HepG2 (cell line): ENCODE data around the gene AGPAT3. TPM values are rescaled to one million over a fixed set of nuclear protein-coding genes. Genes with fewer than 3 reads are reported as not detected.

Experiments
- ATAC-seq: fragments of 200-7000 bp; cut with Tn5 transposase; 3 replicates; pipeline ENCODE4 v1.9.1; 2020; ENCODE audit warnings: mild to moderate bottlenecking, moderate library complexity
- BruUV-seq: library from RNA; stranded (reverse); fragments of 400-500 nt; replicated peaks from 2 replicates; lab custom pipeline; 2021; lab: Mats Ljungman, UMichigan
- CTCF ChIA-PET: fragments of 300-600 bp; formaldehyde crosslinking; extraction: SDS; loops from one replicate; lab custom pipeline; 2021; ENCODE audit warnings: low total read pairs, inconsistent platforms, low intra/inter-chr PET ratio; lab: Yijun Ruan, JAX
- POLR2A ChIA-PET: fragments of 350-600 bp; sonication (Branson Sonifier 250); formaldehyde crosslinking; loops from one replicate; lab custom pipeline; 2020; ENCODE audit warnings: antibody characterized with exemption, inconsistent platforms; lab: Yijun Ruan, JAX
- DNase-seq: peaks from one replicate; pipeline ENCODE4 v3.0.0-alpha.2; 2015; ENCODE audit warnings: low spot score
- FAIRE-seq: peaks from 3 replicates; lab custom pipeline; 2011; peaks lifted over from hg19 to GRCh38; lab: Jason Lieb, UNC
- H2AFZ ChIP-seq: one replicate; pipeline ENCODE4 v1.6.1; 2011; ENCODE audit warnings: low read length, inconsistent platforms
- H3K27ac ChIP-seq: fragments of 300-600 bp; 3 replicates; pipeline ENCODE4 v1.8.0; 2011; ENCODE audit warnings: mixed run types, mild to moderate bottlenecking, mixed read lengths, low read length, inconsistent platforms; ENCODE audit not compliant: insufficient read depth; ENCODE audit errors: extremely low read length
- H3K27me3 ChIP-seq, 2 experiments: fragments of 200-600 bp in 1 of 2; 2 replicates in 1 of 2; 3 replicates in 1 of 2; pipeline versions ENCODE4 v1.6.0 to v1.8.0; 2011; ENCODE audit warnings: low read length in 2 of 2, mild to moderate bottlenecking in 2 of 2, moderate library complexity in 2 of 2, inconsistent platforms in 1 of 2; ENCODE audit not compliant: insufficient read depth in 2 of 2, control insufficient read depth in 1 of 2
- H3K36me3 ChIP-seq, 2 experiments: fragments of 200-600 bp in 1 of 2; replicated peaks in 1 of 2; 2 replicates in 1 of 2; 3 replicates in 1 of 2; pipeline versions ENCODE4 v1.5.1 to v1.8.0; 2011; ENCODE audit warnings: low read length in 2 of 2, inconsistent platforms in 1 of 2; ENCODE audit not compliant: insufficient read depth in 2 of 2, control insufficient read depth in 1 of 2
- H3K4me1 ChIP-seq: 2 replicates; pipeline ENCODE4 v1.5.1; 2012; ENCODE audit warnings: low read length, inconsistent platforms; ENCODE audit not compliant: insufficient read depth
- H3K4me2 ChIP-seq: 2 replicates; pipeline ENCODE4 v1.6.0; 2011; ENCODE audit warnings: low read depth, low read length, inconsistent platforms
- H3K4me3 ChIP-seq, 3 experiments: fragments of 200-600 bp in 1 of 3; sonication (generic), shearing (Covaris generic) in 1 of 3; replicated peaks in 1 of 3; 2 replicates each; pipeline ENCODE4 v1.5.1; 2011 to 2016; ENCODE audit warnings: low read length in 3 of 3, inconsistent platforms in 2 of 3, low read depth in 2 of 3, mild to moderate bottlenecking in 2 of 3, control low read depth in 1 of 3, mixed read lengths in 1 of 3; ENCODE audit not compliant: insufficient read depth in 1 of 3
- H3K79me2 ChIP-seq: one replicate; pipeline ENCODE4 v1.6.1; 2011; ENCODE audit warnings: low read length, inconsistent platforms; ENCODE audit not compliant: insufficient read depth
- H3K9ac ChIP-seq: 2 replicates; pipeline ENCODE4 v1.6.0; 2011; ENCODE audit warnings: mild to moderate bottlenecking, low read depth, low read length, inconsistent platforms; ENCODE audit not compliant: insufficient read depth
- H3K9me3 ChIP-seq: 2 replicates; pipeline ENCODE4 v1.5.1; 2012; ENCODE audit warnings: mild to moderate bottlenecking, low read length
- H4K20me1 ChIP-seq: 2 replicates; pipeline ENCODE4 v1.6.0; 2011; ENCODE audit warnings: inconsistent platforms, mild to moderate bottlenecking, low read length, moderate library complexity; ENCODE audit not compliant: insufficient read depth
- SP2 ChIP-seq: sonication (generic); formaldehyde crosslinking; IDR thresholded peaks from 2 replicates; pipeline ENCODE4 v1.5.1; 2020; ENCODE audit warnings: mild to moderate bottlenecking, missing genetic modification reagents
- ZBTB7A ChIP-seq: sonication (generic); formaldehyde crosslinking; IDR thresholded peaks from 2 replicates; pipeline ENCODE4 v1.8.0; 2022; ENCODE audit warnings: mild to moderate bottlenecking, missing genetic modification reagents
- ZSCAN21 ChIP-seq: sonication (generic); formaldehyde crosslinking; IDR thresholded peaks from 2 replicates; pipeline ENCODE4 v1.8.0; 2022; ENCODE audit warnings: mild to moderate bottlenecking, missing genetic modification reagents, moderate library complexity, borderline replicate concordance
- WGBS: methylation state at CpG from one replicate; pipeline ENCODE4 v1.1.6; 2017; ENCODE audit warnings: low lambda C conversion rate; 5-methylcytosine and 5-hydroxymethylcytosine counted together
- in situ Hi-C: cut with HindIII; loops from 2 replicates; pipeline ENCODE4 v1.10.0; 2017; ENCODE audit warnings: low pct_unique_long_range_greater_than_20kb; ENCODE audit not compliant: extremely low pct_ligation_motif_present
- intact Hi-C: fragments of 100-400 bp; cut with micrococcal nuclease; formaldehyde crosslinking; loops from one replicate; pipeline ENCODE4 v1.10.0; 2022; ENCODE audit not compliant: unreplicated experiment
- polyA plus RNA-seq, 8 experiments: library from polyadenylated mRNA; depleted of rRNA in 3 of 8; stranded (reverse) in 7 of 8; unstranded in 1 of 8; fragments of >200 nt; fragmentation: Illumina TruSeq in 4 of 8; extraction: Trizol in 4 of 8; gene quantifications; 2 replicates each; pipeline versions ENCODE4 v1.2.1 to v1.2.3, GENCODE V29; 2011 to 2016; ENCODE audit warnings: low read depth in 4 of 8, missing spikeins in 1 of 8, mixed read lengths in 1 of 8; ENCODE audit not compliant: insufficient read depth in 1 of 8
- total RNA-seq, 5 experiments: library from RNA; depleted of rRNA; stranded (reverse); fragments of >200 nt; fragmentation: Illumina TruSeq; extraction: Trizol; gene quantifications; 2 replicates each; pipeline ENCODE4 v1.2.3, GENCODE V29; 2016; ENCODE audit warnings: low read depth in 1 of 5
- TF ChIP-seq, protein P1 (sequence below): sonication (generic); formaldehyde crosslinking; IDR thresholded peaks from 2 replicates; pipeline ENCODE4 v1.5.1; 2020; ENCODE audit warnings: mild to moderate bottlenecking, missing genetic modification reagents, moderate library complexity
- TF ChIP-seq, protein P2 (sequence below): IDR thresholded peaks from 2 replicates; pipeline ENCODE4 v1.6.1; 2016; ENCODE audit warnings: missing compliant biosample characterization, missing genetic modification reagents, borderline replicate concordance
- TF ChIP-seq, protein P3 (sequence below): sonication (generic); formaldehyde crosslinking; IDR thresholded peaks from 2 replicates; pipeline ENCODE4 v1.4.0; 2020; ENCODE audit warnings: missing genetic modification reagents
- TF ChIP-seq, protein P4 (sequence below): sonication (generic); formaldehyde crosslinking; IDR thresholded peaks from 2 replicates; pipeline ENCODE4 v1.5.1; 2020; ENCODE audit warnings: mild to moderate bottlenecking, missing genetic modification reagents, moderate library complexity
- TF ChIP-seq, protein P5 (sequence below): sonication (generic); formaldehyde crosslinking; IDR thresholded peaks from 2 replicates; pipeline ENCODE4 v1.8.0; 2022; ENCODE audit warnings: missing genetic modification reagents, mild to moderate bottlenecking, borderline replicate concordance
- TF ChIP-seq, protein P6 (sequence below): sonication (generic); formaldehyde crosslinking; IDR thresholded peaks from 2 replicates; pipeline ENCODE4 v1.5.1; 2020; ENCODE audit warnings: mild to moderate bottlenecking, moderate library complexity, missing genetic modification reagents

The AGPAT3 gene
- total and polyA plus RNA-seq, 2 of the 13 experiments (the other 11 are each of a cell fraction or from before 2014, with no cell fraction given) = 32.2 to 54.4 TPM

DNA sequence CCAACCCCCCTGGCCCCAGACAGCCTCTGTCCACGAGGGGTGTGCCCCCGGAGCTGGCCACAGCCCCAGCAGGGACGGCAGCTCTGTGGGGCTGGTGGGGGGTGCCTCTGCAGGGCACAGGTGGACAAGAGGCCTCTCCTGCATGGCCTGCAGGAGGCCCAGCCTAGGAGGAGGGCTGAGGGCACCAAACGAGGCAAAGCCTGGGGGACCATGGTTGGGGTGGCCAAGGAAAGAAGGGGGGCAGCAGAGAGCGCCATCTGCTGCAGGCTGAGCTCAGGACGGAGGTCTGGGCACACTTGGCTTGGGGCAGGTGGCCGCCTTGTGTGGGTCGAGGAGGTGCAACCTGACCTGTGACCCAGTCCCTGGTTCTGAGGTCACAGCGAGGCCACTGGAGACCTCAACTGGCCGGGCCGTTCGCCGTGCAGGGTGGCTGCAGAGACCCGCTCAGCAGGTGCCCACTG is 48.4 kb upstream of the AGPAT3 start:
- Histone ChIP-seq H3K9me3 (no peaks in the 10 kb centered on the region), H3K4me3 (peak overlapping the region in 1 of 3 experiments; percentile 45; a peak in 1 of 6 replicates), H4K20me1 (no peaks in the 10 kb centered on the region), H3K79me2 (no peaks in the 10 kb centered on the region), H3K4me2 (peak overlapping the region; percentile 35), H3K4me1 (peaks cover 50% of the 10 kb centered on the region), H2AFZ (no peak overlapping the region), H3K36me3 (no peaks in the 10 kb centered on the region), H3K9ac (no peak overlapping the region), H3K27ac (no peak overlapping the region), H3K27me3 (peaks cover 3 to 11% of the 10 kb centered on the region in 2 experiments; a peak in 4 of 5 replicates)
- no peak for DNase-seq
- CTCF ChIA-PET = no interaction called here
- no peak for FAIRE-seq
- in situ Hi-C loops = no loop called here
- 7% methylated on average over 4 of the region's 14 CpGs for WGBS
- BruUV-seq = no TSS peak
- peak; percentile 20 for ATAC-seq
- intact Hi-C loops = loop anchor here (10.0 kb wide), 1 partner anchor 98 kb away; no protein-coding TSS in a partner anchor
- POLR2A ChIA-PET = interaction anchor here (0.6 kb wide), 1 partner anchor 12 kb away, joined by 4 read pairs; no protein-coding TSS in a partner anchor
- TF ChIP-seq, protein P1, sequence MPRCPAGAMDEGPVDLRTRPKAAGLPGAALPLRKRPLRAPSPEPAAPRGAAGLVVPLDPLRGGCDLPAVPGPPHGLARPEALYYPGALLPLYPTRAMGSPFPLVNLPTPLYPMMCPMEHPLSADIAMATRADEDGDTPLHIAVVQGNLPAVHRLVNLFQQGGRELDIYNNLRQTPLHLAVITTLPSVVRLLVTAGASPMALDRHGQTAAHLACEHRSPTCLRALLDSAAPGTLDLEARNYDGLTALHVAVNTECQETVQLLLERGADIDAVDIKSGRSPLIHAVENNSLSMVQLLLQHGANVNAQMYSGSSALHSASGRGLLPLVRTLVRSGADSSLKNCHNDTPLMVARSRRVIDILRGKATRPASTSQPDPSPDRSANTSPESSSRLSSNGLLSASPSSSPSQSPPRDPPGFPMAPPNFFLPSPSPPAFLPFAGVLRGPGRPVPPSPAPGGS (CRISPR knock-in tag) = no peak
- TF ChIP-seq, protein P2, sequence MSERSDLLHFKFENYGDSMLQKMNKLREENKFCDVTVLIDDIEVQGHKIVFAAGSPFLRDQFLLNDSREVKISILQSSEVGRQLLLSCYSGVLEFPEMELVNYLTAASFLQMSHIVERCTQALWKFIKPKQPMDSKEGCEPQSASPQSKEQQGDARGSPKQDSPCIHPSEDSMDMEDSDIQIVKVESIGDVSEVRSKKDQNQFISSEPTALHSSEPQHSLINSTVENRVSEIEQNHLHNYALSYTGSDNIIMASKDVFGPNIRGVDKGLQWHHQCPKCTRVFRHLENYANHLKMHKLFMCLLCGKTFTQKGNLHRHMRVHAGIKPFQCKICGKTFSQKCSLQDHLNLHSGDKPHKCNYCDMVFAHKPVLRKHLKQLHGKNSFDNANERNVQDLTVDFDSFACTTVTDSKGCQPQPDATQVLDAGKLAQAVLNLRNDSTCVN (CRISPR knock-in tag) = no peak
- TF ChIP-seq, protein P3, sequence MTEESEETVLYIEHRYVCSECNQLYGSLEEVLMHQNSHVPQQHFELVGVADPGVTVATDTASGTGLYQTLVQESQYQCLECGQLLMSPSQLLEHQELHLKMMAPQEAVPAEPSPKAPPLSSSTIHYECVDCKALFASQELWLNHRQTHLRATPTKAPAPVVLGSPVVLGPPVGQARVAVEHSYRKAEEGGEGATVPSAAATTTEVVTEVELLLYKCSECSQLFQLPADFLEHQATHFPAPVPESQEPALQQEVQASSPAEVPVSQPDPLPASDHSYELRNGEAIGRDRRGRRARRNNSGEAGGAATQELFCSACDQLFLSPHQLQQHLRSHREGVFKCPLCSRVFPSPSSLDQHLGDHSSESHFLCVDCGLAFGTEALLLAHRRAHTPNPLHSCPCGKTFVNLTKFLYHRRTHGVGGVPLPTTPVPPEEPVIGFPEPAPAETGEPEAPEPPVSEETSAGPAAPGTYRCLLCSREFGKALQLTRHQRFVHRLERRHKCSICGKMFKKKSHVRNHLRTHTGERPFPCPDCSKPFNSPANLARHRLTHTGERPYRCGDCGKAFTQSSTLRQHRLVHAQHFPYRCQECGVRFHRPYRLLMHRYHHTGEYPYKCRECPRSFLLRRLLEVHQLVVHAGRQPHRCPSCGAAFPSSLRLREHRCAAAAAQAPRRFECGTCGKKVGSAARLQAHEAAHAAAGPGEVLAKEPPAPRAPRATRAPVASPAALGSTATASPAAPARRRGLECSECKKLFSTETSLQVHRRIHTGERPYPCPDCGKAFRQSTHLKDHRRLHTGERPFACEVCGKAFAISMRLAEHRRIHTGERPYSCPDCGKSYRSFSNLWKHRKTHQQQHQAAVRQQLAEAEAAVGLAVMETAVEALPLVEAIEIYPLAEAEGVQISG (CRISPR knock-in tag) = no peak
- TF ChIP-seq, protein P4, sequence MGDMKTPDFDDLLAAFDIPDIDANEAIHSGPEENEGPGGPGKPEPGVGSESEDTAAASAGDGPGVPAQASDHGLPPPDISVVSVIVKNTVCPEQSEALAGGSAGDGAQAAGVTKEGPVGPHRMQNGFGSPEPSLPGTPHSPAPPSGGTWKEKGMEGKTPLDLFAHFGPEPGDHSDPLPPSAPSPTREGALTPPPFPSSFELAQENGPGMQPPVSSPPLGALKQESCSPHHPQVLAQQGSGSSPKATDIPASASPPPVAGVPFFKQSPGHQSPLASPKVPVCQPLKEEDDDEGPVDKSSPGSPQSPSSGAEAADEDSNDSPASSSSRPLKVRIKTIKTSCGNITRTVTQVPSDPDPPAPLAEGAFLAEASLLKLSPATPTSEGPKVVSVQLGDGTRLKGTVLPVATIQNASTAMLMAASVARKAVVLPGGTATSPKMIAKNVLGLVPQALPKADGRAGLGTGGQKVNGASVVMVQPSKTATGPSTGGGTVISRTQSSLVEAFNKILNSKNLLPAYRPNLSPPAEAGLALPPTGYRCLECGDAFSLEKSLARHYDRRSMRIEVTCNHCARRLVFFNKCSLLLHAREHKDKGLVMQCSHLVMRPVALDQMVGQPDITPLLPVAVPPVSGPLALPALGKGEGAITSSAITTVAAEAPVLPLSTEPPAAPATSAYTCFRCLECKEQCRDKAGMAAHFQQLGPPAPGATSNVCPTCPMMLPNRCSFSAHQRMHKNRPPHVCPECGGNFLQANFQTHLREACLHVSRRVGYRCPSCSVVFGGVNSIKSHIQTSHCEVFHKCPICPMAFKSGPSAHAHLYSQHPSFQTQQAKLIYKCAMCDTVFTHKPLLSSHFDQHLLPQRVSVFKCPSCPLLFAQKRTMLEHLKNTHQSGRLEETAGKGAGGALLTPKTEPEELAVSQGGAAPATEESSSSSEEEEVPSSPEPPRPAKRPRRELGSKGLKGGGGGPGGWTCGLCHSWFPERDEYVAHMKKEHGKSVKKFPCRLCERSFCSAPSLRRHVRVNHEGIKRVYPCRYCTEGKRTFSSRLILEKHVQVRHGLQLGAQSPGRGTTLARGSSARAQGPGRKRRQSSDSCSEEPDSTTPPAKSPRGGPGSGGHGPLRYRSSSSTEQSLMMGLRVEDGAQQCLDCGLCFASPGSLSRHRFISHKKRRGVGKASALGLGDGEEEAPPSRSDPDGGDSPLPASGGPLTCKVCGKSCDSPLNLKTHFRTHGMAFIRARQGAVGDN (CRISPR knock-in tag) = 0 out of 2 replicates have a peak, but pooled peaks have one; percentile 35
- TF ChIP-seq, protein P5, sequence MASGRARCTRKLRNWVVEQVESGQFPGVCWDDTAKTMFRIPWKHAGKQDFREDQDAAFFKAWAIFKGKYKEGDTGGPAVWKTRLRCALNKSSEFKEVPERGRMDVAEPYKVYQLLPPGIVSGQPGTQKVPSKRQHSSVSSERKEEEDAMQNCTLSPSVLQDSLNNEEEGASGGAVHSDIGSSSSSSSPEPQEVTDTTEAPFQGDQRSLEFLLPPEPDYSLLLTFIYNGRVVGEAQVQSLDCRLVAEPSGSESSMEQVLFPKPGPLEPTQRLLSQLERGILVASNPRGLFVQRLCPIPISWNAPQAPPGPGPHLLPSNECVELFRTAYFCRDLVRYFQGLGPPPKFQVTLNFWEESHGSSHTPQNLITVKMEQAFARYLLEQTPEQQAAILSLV (CRISPR knock-in tag) = 0 out of 2 replicates have a peak, but pooled peaks have one; percentile 45
- 0 out of 2 replicates have a peak, but pooled peaks have one; percentile 16 for TF ChIP-seq ZSCAN21 (CRISPR knock-in tag)
- TF ChIP-seq ZBTB7A (CRISPR knock-in tag) = 0 out of 2 replicates have a peak, but pooled peaks have one; percentile 34
- TF ChIP-seq, protein P6, sequence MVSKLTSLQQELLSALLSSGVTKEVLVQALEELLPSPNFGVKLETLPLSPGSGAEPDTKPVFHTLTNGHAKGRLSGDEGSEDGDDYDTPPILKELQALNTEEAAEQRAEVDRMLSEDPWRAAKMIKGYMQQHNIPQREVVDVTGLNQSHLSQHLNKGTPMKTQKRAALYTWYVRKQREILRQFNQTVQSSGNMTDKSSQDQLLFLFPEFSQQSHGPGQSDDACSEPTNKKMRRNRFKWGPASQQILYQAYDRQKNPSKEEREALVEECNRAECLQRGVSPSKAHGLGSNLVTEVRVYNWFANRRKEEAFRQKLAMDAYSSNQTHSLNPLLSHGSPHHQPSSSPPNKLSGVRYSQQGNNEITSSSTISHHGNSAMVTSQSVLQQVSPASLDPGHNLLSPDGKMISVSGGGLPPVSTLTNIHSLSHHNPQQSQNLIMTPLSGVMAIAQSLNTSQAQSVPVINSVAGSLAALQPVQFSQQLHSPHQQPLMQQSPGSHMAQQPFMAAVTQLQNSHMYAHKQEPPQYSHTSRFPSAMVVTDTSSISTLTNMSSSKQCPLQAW (CRISPR knock-in tag) = no peak
- no peak for TF ChIP-seq SP2
